DND-41 (cell line): ENCODE data around the gene SLC2A14.

Experiments
- EZH2 ChIP-seq: IDR thresholded peaks from 3 replicates; pipeline ENCODE4 v1.6.1; 2012; ENCODE audit warnings: borderline replicate concordance, low read depth, mild to moderate bottlenecking, moderate library complexity, low read length, inconsistent platforms; ENCODE audit not compliant: severe bottlenecking
- TF ChIP-seq, protein P1 (sequence below): IDR thresholded peaks from 2 replicates; pipeline ENCODE4 v1.5.1; 2012; ENCODE audit warnings: borderline replicate concordance, low read length, moderate library complexity, mild to moderate bottlenecking; ENCODE audit not compliant: poor library complexity, severe bottlenecking; ENCODE audit errors: extremely low read depth

DNA sequence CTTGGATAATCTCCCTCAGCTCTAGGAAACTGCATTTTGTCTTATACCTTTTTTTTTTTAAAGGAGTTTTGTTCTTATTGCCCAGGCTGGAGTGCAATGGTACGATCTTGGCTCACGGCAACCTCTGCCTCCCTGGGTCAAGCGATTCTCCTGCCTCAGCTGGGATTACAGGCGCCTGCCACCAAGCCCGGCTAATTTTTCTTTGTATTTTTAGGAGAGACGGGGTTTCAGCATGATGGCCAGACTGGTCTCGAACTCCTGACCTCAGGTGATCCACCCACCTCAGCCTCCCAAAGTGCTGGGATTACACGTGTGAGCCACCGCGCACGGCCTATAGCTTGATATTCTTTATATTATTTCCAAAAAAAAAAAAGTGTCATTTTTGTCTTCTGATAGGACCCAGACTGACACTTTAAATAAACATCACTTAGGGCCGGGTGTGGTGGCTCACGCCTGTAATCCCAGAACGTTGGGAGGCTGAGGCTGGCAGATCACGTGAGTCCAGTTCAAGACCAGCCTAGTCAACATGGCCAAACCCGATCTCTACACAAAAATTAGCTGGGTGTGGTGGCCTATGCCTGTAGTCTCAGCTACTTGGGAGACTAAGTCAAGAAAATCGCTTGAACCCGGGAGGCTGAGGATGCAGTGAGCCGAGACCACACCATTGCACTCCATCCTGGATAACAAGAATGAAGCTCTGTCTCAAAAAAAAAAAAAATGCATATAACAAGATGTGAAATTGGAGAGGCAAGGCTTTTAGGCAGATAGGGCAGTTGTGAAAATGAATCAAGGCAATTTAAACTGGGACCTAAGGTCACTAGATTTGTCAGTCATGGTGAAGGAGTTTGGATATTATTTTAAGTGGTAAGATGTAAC is 44.9 kb upstream of the SLC2A14 start:
- TF ChIP-seq, protein P1, sequence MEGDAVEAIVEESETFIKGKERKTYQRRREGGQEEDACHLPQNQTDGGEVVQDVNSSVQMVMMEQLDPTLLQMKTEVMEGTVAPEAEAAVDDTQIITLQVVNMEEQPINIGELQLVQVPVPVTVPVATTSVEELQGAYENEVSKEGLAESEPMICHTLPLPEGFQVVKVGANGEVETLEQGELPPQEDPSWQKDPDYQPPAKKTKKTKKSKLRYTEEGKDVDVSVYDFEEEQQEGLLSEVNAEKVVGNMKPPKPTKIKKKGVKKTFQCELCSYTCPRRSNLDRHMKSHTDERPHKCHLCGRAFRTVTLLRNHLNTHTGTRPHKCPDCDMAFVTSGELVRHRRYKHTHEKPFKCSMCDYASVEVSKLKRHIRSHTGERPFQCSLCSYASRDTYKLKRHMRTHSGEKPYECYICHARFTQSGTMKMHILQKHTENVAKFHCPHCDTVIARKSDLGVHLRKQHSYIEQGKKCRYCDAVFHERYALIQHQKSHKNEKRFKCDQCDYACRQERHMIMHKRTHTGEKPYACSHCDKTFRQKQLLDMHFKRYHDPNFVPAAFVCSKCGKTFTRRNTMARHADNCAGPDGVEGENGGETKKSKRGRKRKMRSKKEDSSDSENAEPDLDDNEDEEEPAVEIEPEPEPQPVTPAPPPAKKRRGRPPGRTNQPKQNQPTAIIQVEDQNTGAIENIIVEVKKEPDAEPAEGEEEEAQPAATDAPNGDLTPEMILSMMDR = no peak
- TF ChIP-seq EZH2 = no peak
